Duodenal mucosa (tissue), 2 donors: ENCODE data around the gene SEM1.
"Not testable (repeated sequence)": the region's sequence is repeated elsewhere in the genome, so short reads cannot be mapped to it uniquely, and the experiment has no call there.

Experiments used
- H3K27ac ChIP-seq: one replicate; pipeline ENCODE4 v1.7.0; 2013; ENCODE audit warnings: low read depth, low read length
- H3K27me3 ChIP-seq, 2 donors: one replicate each; pipeline ENCODE4 v1.7.0; 2013; ENCODE audit warnings: low read length in 2 of 2, control low read depth in 1 of 2; ENCODE audit not compliant: insufficient read depth in 2 of 2, control insufficient read depth in 1 of 2
- H3K36me3 ChIP-seq, 2 donors: one replicate each; pipeline ENCODE4 v1.7.0; 2013; ENCODE audit warnings: low read length in 2 of 2, control low read depth in 1 of 2; ENCODE audit not compliant: insufficient read depth in 2 of 2, control insufficient read depth in 1 of 2
- H3K4me1 ChIP-seq, 2 donors: one replicate each; pipeline ENCODE4 v1.7.0; 2013; ENCODE audit warnings: low read length in 2 of 2, control low read depth in 1 of 2; ENCODE audit not compliant: insufficient read depth in 2 of 2, control insufficient read depth in 1 of 2
- H3K4me3 ChIP-seq, 2 donors: one replicate each; pipeline ENCODE4 v1.7.0; 2013; ENCODE audit warnings: low read length in 2 of 2, low read depth in 1 of 2
- H3K9ac ChIP-seq, 2 donors: one replicate each; pipeline ENCODE4 v1.7.0; 2013; ENCODE audit warnings: low read length in 2 of 2, low read depth in 1 of 2
- H3K9me3 ChIP-seq, 2 donors: one replicate each; pipeline ENCODE4 v1.7.0; 2013; ENCODE audit warnings: low read length in 2 of 2, control low read depth in 1 of 2; ENCODE audit not compliant: control insufficient read depth in 1 of 2

The SEM1 gene

GRCh38 chr7:96667026-96667425 lies 42.6 kb downstream of the SEM1 start:
- Histone ChIP-seq H3K4me1 (no peaks in the 10 kb centered on the region), H3K4me3 (no peak overlapping the region), H3K27ac (no peak overlapping the region), H3K9ac (no peak overlapping the region), H3K9me3 (no peaks in the 10 kb centered on the region), H3K36me3 (peaks cover 0 to 3% of the 10 kb centered on the region in 2 donors), H3K27me3 (no peaks in the 10 kb centered on the region)

GRCh38 chr7:96665689-96666088 lies 44.0 kb downstream of the SEM1 start:
- H3K4me3 ChIP-seq = no peak overlapping the region
- no peak overlapping the region for H3K9ac ChIP-seq
- H3K27ac ChIP-seq = no peak overlapping the region
- H3K9me3 ChIP-seq = no peaks in the 10 kb centered on the region
- peaks cover 0 to 3% of the 10 kb centered on the region in 2 donors for H3K36me3 ChIP-seq
- H3K27me3 ChIP-seq = no peaks in the 10 kb centered on the region
- no peaks in the 10 kb centered on the region for H3K4me1 ChIP-seq

- Histone ChIP-seq H3K27ac (no peak overlapping the region), H3K36me3 (peaks cover 0 to 3% of the 10 kb centered on the region in 2 donors), H3K9me3 (no peaks in the 10 kb centered on the region), H3K4me1 (no peaks in the 10 kb centered on the region), H3K4me3 (no peak overlapping the region), H3K9ac (no peak overlapping the region), H3K27me3 (no peaks in the 10 kb centered on the region)
Observed at GRCh38 chr7:96664793-96665192, 44.9 kb downstream of the SEM1 start.

- Histone ChIP-seq H3K9ac (no peak overlapping the region), H3K4me1 (no peaks in the 10 kb centered on the region), H3K9me3 (no peaks in the 10 kb centered on the region), H3K27ac (no peak overlapping the region), H3K36me3 (peaks cover 0 to 3% of the 10 kb centered on the region in 2 donors), H3K4me3 (no peak overlapping the region), H3K27me3 (no peaks in the 10 kb centered on the region)
Observed at GRCh38 chr7:96663871-96664445, 45.7 kb downstream of the SEM1 start.

GRCh38 chr7:96663457-96663856 lies 46.2 kb downstream of the SEM1 start:
- no peak overlapping the region for H3K9ac ChIP-seq
- no peaks in the 10 kb centered on the region for H3K9me3 ChIP-seq
- H3K36me3 ChIP-seq = peaks cover 0 to 3% of the 10 kb centered on the region in 2 donors
- H3K27ac ChIP-seq = no peak overlapping the region
- H3K4me1 ChIP-seq = no peaks in the 10 kb centered on the region
- H3K4me3 ChIP-seq = no peak overlapping the region
- H3K27me3 ChIP-seq = no peaks in the 10 kb centered on the region

- not testable (repeated sequence) for H3K9me3 ChIP-seq, H3K4me3 ChIP-seq, H3K27me3 ChIP-seq, H3K27ac ChIP-seq, H3K36me3 ChIP-seq, H3K4me1 ChIP-seq, H3K9ac ChIP-seq
Observed at GRCh38 chr7:96662151-96662550, 47.5 kb downstream of the SEM1 start.

GRCh38 chr7:96658022-96658412 lies 51.6 kb downstream of the SEM1 start:
- no peaks in the 10 kb centered on the region for H3K27me3 ChIP-seq
- H3K4me3 ChIP-seq = no peak overlapping the region
- H3K9ac ChIP-seq = no peak overlapping the region
- H3K36me3 ChIP-seq = no peaks in the 10 kb centered on the region
- no peaks in the 10 kb centered on the region for H3K4me1 ChIP-seq
- no peaks in the 10 kb centered on the region for H3K9me3 ChIP-seq
- H3K27ac ChIP-seq = no peak overlapping the region

- H3K9ac ChIP-seq = no peak overlapping the region
- H3K4me3 ChIP-seq = no peak overlapping the region
- no peak overlapping the region for H3K27ac ChIP-seq
- H3K27me3 ChIP-seq = no peaks in the 10 kb centered on the region
- H3K36me3 ChIP-seq = no peaks in the 10 kb centered on the region
- H3K9me3 ChIP-seq = no peaks in the 10 kb centered on the region
- no peaks in the 10 kb centered on the region for H3K4me1 ChIP-seq
Observed at GRCh38 chr7:96657347-96658021, 52.2 kb downstream of the SEM1 start.

GRCh38 chr7:96655956-96656355 lies 53.7 kb downstream of the SEM1 start:
- Histone ChIP-seq H3K4me3 (no peak overlapping the region), H3K9me3 (no peaks in the 10 kb centered on the region), H3K36me3 (no peaks in the 10 kb centered on the region), H3K27me3 (no peaks in the 10 kb centered on the region), H3K9ac (no peak overlapping the region), H3K4me1 (no peaks in the 10 kb centered on the region), H3K27ac (no peak overlapping the region)

- no peaks in the 10 kb centered on the region for H3K4me1 ChIP-seq
- no peaks in the 10 kb centered on the region for H3K9me3 ChIP-seq
- H3K4me3 ChIP-seq = no peak overlapping the region
- H3K9ac ChIP-seq = no peak overlapping the region
- H3K36me3 ChIP-seq = no peaks in the 10 kb centered on the region
- H3K27me3 ChIP-seq = no peaks in the 10 kb centered on the region
- H3K27ac ChIP-seq = no peak overlapping the region
Observed at GRCh38 chr7:96654630-96655188, 54.9 kb downstream of the SEM1 start.
